ENCODE measurements around the gene ALG8. TPM values are rescaled to one million over a fixed set of nuclear protein-coding genes. Genes with fewer than 3 reads are reported as not detected.

The ALG8 gene
- total RNA-seq, 1 donor from 2014 or later, result 31.5 TPM

DNA sequence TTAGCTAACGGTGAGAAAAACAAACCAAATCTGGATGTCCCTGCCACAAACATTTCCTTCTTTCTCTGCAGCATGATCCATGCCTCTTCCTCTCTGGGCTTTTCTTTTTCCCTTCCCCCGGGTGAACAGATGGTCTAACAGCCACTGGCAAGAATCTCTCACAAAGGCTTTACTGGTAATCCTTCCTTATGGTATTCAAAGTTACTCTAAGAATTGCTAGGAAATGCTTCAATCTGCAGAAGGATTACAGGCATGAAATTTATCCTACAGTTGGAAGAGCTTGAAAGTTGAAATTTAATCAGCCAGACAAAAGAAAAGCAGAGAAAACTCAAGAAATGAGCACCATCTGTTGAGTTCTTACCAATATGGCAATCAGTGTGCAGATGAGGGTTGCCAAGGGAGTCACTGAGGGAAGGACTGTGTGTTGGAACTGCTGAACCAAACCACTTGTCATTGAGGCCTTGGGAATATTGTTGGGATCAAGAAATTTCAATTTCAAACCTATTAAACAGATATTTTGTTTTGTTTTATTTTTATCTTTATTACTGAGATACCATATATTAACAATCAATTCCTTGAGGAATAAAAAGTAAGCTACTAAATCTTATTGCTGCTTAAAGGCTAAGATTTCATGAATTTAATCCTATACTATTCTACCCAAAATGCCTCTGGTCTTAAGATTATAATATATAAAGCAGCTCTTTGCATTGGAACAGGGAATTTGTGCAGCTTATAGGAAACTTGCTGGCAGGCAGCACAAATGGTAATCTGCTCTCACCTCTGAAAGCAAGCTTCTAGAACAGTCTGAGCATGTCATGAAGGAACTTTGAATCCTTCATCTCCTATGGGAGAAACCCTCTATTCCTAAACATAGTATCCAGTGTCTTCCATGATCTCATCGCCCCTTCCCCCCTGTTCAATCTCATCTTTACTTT is 30.1 kb downstream of the ALG8 start:
- DNase-seq (ENCODE audit: low read depth), result no peak
- H3K36me3 ChIP-seq (ENCODE audit: control insufficient read depth, insufficient read depth, low read length), result no peaks in the 10 kb centered on the region
- H3K27me3 ChIP-seq (ENCODE audit: control insufficient read depth, insufficient read depth, low read length), result no peaks in the 10 kb centered on the region
- no peak overlapping the region for H3K4me3 ChIP-seq (ENCODE audit: low read depth, low read length)
- TF ChIP-seq, protein P1, sequence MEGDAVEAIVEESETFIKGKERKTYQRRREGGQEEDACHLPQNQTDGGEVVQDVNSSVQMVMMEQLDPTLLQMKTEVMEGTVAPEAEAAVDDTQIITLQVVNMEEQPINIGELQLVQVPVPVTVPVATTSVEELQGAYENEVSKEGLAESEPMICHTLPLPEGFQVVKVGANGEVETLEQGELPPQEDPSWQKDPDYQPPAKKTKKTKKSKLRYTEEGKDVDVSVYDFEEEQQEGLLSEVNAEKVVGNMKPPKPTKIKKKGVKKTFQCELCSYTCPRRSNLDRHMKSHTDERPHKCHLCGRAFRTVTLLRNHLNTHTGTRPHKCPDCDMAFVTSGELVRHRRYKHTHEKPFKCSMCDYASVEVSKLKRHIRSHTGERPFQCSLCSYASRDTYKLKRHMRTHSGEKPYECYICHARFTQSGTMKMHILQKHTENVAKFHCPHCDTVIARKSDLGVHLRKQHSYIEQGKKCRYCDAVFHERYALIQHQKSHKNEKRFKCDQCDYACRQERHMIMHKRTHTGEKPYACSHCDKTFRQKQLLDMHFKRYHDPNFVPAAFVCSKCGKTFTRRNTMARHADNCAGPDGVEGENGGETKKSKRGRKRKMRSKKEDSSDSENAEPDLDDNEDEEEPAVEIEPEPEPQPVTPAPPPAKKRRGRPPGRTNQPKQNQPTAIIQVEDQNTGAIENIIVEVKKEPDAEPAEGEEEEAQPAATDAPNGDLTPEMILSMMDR (IDR thresholded peaks at IDR 0.05; ENCODE audit: insufficient read depth, low read length, poor library complexity, severe bottlenecking), result no peak

DNA sequence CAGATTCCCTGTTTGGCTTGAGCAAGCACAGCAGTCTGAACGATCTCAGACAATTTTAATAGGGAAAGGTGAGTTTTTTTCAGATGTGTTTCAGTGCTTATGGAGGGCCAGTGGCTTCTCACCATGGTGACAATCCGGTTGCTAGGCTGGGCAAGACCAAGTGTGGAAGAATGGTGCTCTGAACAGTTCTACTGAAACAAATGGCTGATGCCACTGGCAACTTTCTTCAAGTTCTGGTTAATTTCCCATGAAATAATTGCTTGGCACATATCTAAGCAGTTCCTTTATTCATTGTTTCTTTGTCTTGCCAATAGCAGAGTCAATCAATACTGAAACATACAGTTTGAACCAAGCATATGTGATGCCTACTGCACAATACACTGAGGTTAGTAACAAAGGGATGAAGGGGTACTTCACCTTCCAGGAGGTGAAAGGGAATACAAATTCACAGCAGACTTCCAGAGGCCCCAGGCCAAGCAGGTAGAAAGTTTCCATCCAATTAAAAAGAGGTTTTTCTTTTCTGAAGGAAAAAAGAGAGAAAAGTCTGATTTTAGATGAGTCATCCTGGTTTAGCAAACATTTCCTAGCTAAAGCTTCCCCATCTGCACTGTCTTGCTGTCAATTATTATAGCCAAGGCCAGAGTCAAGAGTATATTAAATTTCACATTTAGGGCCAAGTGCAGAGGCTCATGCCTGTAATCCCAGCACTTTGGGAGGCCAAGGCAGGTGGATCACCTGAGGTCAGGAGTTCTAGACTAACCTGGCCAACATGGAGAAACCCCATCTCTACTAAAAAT is 38.6 kb downstream of the ALG8 start:
- no peaks in the 10 kb centered on the region for H3K36me3 ChIP-seq (ENCODE audit: control insufficient read depth, insufficient read depth, low read length)
- DNase-seq (ENCODE audit: low read depth), result no peak
- H3K4me3 ChIP-seq (ENCODE audit: low read depth, low read length), result no peak overlapping the region

DNA sequence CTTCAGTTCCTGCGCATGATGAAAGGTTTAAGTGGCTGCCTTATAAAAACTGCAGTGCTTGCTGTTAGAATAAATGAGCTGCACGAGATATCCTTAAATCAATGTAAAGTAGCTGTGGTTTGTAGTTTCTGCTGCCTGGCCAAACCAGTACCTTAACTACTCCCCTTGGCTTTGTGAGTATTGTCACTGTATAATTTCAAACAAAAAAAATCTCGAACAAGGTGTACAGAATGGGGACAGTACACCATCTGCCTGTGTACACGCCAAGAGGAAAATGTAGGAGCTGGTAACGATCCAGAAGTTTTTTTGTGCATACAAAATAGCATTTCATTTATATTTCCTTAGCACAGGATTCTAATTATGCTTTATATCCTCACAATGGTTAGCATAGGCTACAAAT is 39.2 kb downstream of the ALG8 start:
- DNase-seq (ENCODE audit: low read depth), result no peak
- Histone ChIP-seq H3K36me3 (ENCODE audit: control insufficient read depth, insufficient read depth, low read length) (no peaks in the 10 kb centered on the region), H3K27me3 (ENCODE audit: control insufficient read depth, insufficient read depth, low read length) (no peaks in the 10 kb centered on the region), H3K4me3 (ENCODE audit: low read depth, low read length) (no peak overlapping the region)
- TF ChIP-seq, protein P1 (IDR thresholded peaks at IDR 0.05; ENCODE audit: insufficient read depth, low read length, poor library complexity, severe bottlenecking), result no peak

More for the DNA sequence above, 38.6 kb downstream of the ALG8 start:
- TF ChIP-seq, protein P1 (IDR thresholded peaks at IDR 0.05; ENCODE audit: insufficient read depth, low read length, poor library complexity, severe bottlenecking), result no peak
- H3K27me3 ChIP-seq (ENCODE audit: control insufficient read depth, insufficient read depth, low read length), result no peaks in the 10 kb centered on the region

DNA sequence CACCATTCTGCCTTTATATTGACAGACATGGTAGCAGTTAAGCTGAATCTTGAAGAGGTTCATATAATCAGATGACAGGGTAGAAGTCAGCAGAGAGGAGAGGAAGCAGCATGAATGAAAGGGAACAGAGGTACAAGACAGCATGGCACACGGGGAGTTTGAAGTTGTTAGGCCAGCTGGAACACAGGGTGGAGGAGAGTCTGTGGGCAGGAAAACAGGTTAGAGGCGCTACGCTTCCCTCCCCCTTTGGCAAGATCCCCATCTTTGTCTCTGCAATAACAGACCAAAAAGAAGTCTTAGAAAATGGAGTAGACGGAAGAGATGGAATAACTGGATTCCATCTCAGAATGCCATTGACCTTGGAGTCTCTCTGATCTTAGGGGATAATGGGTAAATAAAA is 39.8 kb downstream of the ALG8 start:
- Histone ChIP-seq H3K36me3 (ENCODE audit: control insufficient read depth, insufficient read depth, low read length) (no peaks in the 10 kb centered on the region), H3K4me3 (ENCODE audit: low read depth, low read length) (no peak overlapping the region), H3K27me3 (ENCODE audit: control insufficient read depth, insufficient read depth, low read length) (no peaks in the 10 kb centered on the region)
- no peak for DNase-seq (ENCODE audit: low read depth)
- TF ChIP-seq, protein P1 (IDR thresholded peaks at IDR 0.05; ENCODE audit: insufficient read depth, low read length, poor library complexity, severe bottlenecking), result no peak

DNA sequence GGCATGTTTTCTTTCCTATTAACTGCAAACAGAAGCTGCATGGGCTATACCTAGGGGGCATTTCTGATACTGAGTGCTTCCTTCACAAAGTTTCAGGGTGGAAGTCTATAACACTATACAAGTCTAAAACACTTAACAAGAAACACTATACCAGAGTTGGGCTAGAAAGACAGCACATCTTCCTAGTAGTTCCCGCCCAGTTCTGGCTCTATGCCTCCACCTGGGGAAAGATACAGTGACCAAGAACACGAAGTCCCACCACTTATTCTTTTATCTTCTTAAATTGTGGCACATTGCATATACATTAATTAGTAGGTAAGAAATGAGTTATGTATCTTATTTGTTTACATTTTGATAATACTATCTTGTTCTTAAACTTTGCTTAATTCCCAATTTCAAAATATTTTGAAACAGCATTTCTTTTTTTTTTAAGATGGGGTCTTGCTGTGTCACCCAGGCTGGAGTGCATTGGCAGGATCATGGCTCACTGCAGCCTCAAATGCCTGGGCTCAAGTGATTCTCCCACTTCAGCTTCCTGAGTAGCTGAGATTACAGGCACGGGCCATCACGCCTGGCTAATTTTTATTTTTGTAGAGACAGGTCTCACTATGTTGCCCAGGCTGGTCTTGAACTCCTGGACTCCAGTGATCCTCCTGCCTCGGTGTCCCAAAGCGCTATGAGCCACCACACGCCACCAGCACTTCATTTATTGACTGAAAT is 41.6 kb downstream of the ALG8 start:
- Histone ChIP-seq H3K4me3 (ENCODE audit: low read depth, low read length) (no peak overlapping the region), H3K27me3 (ENCODE audit: control insufficient read depth, insufficient read depth, low read length) (no peaks in the 10 kb centered on the region), H3K36me3 (ENCODE audit: control insufficient read depth, insufficient read depth, low read length) (peaks cover 1% of the 10 kb centered on the region)
- DNase-seq (ENCODE audit: low read depth), result no peak
- TF ChIP-seq, protein P1 (IDR thresholded peaks at IDR 0.05; ENCODE audit: insufficient read depth, low read length, poor library complexity, severe bottlenecking), result no peak

Data from kidney epithelial cell (primary cell).